ENCODE data around the gene TRPM3.

Gene TRPM3

GRCh38 chr9:70499621-70500020, 621.8 kb downstream of the TRPM3 start:
- DNase-seq, result no peak

- no peak for DNase-seq
Measured at GRCh38 chr9:70498866-70499265, 622.6 kb downstream of the TRPM3 start.

- DNase-seq, result no peak
Measured at GRCh38 chr9:70496244-70496643, 625.2 kb downstream of the TRPM3 start.

- DNase-seq, result no peak
Measured at GRCh38 chr9:70495514-70495913, 625.9 kb downstream of the TRPM3 start.

- no peak for DNase-seq
Measured at GRCh38 chr9:70494221-70494620, 627.2 kb downstream of the TRPM3 start.

GRCh38 chr9:70493029-70493428, 628.4 kb downstream of the TRPM3 start:
- DNase-seq, result no peak

- DNase-seq, result no peak
Measured at GRCh38 chr9:70492319-70492777, 629.1 kb downstream of the TRPM3 start.

GRCh38 chr9:70491426-70492318, 629.7 kb downstream of the TRPM3 start:
- no peak for DNase-seq

- DNase-seq, result no peak
Measured at GRCh38 chr9:70490478-70490877, 630.9 kb downstream of the TRPM3 start.

- DNase-seq, result no peak
Measured at GRCh38 chr9:70488793-70489105, 632.7 kb downstream of the TRPM3 start.

GRCh38 chr9:70488098-70488792, 633.2 kb downstream of the TRPM3 start:
- no peak for DNase-seq

- DNase-seq, result no peak
Measured at GRCh38 chr9:70486127-70486526, 635.3 kb downstream of the TRPM3 start.

GRCh38 chr9:70485273-70485858, 636.1 kb downstream of the TRPM3 start:
- no peak for DNase-seq

GRCh38 chr9:70484232-70485130, 636.9 kb downstream of the TRPM3 start:
- DNase-seq, result no peak

- DNase-seq, result no peak
Measured at GRCh38 chr9:70481471-70481870, 640.0 kb downstream of the TRPM3 start.

- no peak for DNase-seq
Measured at GRCh38 chr9:70480405-70480980, 640.9 kb downstream of the TRPM3 start.

GRCh38 chr9:70479880-70480291, 641.5 kb downstream of the TRPM3 start:
- DNase-seq, result no peak
